NCI-H1092 treated with DMSO at 0.1 percent for 48 hours (cell line): Measurements from ENCODE around the gene SYCP2L.
"Not testable (repeated sequence)": the region's sequence is repeated elsewhere in the genome, so short reads cannot be mapped to it uniquely, and the experiment has no call there.

Source experiments
- DNase-seq: peaks from one replicate; lab custom pipeline; 2025; lab: John Stamatoyannopoulos, UW

The SYCP2L gene

GRCh38 chr6:10886691-10887502 is at the start of gene SYCP2L:
Gene SYCP2L (plus strand): TSS chr6:10887052. CDS start chr6:10887127, 75 bp downstream.
- DNase-seq = no peak

- no peak for DNase-seq
Measured at GRCh38 chr6:10837622-10837994, 49.2 kb upstream of the SYCP2L start.

DNA sequence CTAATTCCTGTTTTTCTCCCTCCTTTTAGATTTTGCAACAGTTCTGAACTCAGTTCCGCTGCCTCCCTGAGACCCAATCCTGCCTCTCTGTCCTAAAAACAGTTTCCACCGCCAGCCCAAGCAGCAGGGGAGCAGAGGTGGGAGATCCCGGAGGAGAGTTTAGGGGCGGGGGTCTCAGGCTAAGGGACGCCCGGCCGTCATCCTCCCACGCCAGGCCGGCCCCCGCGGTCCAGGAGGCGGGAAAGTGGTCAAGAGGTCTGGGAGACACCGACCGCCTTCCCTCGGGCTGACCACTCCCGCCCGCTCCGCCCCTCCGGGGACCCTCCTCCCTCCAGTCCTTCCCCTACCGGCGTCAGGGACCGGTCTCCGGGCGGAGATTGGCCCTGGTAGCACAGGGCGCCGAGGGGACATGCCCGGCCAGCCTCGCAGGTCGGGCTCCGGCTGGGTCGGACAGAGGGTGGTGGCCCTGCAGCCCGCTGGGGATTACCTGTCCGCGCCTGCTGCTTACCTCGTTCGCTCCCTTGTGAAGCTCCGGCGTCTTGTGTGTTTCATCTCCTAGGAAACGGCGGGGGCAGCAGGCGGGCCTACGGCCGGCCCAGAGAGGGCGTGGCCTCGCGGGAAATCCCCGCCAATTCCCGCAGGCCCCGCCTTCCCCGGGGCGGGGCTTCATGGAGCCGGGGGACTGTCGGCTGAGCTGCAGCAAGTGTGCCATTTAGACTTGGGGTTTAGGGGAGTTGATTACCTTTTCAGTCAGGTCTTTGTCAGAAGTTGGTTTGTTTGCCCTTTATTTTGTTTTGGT is 48.7 kb upstream of the SYCP2L start, which contains the start of gene MAK:
TSS of gene MAK (minus strand) at position 545 of the 799 bp plus-strand sequence. CDS start 7,891 bp downstream, outside the sequence.
- peak; percentile 65 for DNase-seq

DNA sequence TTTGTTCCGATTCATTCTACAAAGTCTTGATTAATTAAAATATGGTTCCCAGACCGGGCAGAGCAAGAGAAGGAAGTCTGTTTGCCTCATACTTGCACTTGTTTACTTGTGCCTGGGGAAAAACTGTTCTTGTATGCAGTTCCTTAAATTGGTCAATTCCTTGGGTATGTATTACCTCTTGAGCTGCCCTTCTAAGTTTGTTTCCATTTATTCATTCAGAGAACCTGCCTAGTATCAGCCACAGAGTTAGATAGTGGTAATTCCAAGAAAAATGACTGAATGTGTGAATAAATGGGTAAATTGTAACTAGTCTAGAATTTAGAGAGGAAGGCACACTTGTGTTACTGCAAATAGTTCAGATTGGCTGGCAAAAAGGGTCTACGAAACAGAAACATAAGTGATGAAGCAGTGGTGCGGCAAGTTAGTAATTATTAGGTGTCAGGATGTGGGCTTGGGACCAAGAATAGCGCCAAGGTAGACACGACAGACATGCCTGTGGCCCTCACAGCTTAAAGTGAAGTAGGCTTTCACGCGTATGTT is 48.0 kb upstream of the SYCP2L start:
- DNase-seq = no peak

- no peak for DNase-seq
Measured at GRCh38 chr6:10843554-10843953, 43.3 kb upstream of the SYCP2L start.

- DNase-seq = no peak
Measured at GRCh38 chr6:10847684-10848083, 39.2 kb upstream of the SYCP2L start.

DNA sequence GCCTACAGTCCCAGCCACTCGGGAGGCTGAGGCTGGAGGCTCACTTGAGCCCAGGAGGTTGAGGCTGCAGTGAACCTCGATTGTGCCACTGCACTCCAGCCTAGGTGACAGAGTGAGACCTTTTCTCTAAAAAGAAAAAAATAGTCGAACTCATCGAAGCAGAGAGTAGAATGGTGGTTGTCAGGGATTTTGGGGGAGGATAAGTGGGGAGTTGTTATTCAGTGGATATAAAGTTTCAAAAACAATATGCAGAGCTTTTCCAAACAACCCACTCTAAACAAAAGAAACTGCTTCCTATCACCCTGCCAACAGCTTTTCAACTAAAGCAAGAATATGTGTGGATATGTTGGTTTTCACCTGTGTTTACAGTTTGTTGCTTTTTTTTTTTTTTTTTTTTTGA is 37.0 kb upstream of the SYCP2L start:
- DNase-seq = no peak

DNA sequence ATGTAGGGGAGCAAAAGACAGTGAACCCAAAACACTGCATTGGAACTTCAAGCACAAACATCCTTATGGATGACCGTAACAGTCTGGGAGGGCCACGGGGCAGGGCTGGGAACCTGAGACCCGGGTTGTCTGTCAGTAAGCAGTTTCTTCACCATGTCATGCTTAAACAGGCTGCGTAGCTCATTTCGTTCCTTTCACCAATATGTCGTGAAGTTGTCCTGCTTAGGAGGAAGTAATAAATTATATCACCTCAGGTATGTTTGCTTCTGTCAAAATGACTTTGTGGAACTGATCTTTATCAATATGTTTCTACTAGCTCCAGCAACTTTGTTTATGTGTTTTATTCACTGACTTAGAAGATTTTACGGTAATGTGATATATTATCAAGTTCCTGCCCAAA is 36.1 kb upstream of the SYCP2L start:
- no peak for DNase-seq

DNA sequence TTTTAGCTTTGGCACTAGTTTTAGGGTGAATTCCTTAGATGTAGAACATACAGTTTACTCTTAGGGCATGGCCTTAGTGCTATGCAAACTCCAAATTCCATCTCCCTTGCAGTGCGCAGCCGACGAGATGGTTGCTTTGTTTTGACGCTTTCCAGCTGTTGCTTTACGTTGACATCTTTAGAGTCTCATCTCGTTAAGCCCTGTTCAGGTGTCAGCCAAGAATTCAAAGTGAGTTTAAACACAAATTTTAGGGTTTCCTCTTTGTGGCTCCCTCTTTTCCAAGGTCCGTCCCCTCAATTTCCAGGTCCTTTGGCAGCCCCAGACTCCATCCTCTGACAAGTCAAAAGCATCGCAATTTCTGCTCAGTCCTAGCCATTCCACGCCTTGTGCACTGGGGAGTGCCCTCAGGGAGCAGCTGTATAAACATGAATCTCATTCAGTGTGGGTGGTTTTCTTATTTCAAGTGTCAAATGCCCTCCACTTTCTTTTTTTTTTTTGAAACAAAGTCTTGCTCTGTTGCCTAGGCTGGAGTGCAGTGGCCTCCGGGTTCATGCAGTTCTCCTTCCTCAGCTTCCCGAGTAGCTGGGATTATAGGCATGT is 34.4 kb upstream of the SYCP2L start:
- DNase-seq = no peak

- not testable (repeated sequence) for DNase-seq
Measured at GRCh38 chr6:10853849-10854300, 33.0 kb upstream of the SYCP2L start.

DNA sequence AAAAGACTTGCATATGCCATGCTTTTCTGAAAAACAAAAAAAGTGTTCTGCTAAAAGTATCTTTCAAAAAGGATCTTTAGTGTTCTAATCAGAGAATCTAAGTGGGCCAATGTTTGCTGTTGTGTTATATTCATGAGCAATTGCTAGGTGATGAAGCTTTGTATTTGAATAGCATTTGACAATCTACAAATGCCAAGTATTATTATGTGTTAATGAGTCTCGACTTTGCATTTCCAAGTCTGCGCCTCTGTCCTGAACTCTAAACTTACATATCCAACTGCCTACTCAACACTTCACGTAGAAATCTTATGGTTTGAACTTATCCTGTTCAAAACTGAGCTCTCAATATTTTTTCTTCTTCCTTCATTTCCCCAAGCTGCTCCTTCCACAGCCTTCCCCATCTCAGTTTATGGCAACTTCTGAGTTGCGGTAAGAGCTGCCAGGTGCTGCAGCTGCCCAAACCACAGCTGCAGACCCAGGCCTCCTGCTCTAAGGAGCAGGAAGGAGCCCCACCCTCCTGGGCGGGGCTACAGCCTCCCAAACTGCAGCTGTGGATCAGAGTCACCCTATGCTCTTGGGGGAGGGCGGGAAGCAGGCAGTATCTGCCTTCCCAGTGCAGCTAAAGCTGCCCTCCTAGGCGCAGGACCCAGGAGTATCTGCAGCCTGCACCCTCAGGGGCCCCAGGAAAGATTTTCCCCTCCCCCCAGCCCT is 31.8 kb upstream of the SYCP2L start:
- no peak for DNase-seq

DNA sequence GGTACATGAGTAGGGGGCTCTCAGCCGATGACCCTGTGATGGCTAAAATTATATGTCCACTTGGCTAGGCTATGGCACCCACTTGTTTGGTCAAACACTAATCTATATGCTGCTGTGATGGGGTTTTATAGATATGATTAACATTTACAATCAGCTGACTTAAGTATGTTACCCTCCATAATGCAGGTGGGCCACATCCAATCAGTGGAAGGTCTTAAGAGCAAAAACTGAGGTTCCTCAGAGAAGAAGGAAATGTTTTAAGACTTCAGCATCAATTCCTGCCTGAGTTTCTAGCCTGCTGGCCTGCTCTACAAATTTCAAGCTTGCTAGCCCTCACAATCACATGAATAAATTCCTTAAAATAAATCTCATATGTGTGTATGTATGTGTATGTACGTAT is 29.6 kb upstream of the SYCP2L start:
- DNase-seq = no peak

GRCh38 chr6:10861086-10861485 is 25.8 kb upstream of the SYCP2L start:
- no peak for DNase-seq

DNA sequence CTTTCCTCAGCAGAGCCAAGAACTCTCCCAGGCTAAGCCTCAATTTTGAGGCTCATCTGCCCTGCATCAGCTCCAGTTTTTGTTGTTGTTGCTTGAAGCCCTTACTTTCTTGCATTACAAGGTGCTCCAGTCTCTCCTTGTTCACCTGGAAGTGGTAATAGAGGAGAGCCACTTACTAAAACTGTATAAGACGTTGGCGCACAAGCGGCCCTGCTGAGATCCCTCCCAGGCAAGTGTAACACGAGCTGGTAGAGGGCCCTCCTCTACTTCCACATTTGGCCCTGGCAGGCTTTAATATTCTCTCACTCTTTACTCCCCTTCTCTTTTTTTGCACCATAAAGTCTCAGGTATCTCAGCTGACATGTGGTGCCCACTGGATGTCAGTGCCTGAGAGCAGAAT is 24.5 kb upstream of the SYCP2L start:
- no peak for DNase-seq

GRCh38 chr6:10863031-10863430 is 23.8 kb upstream of the SYCP2L start:
- not testable (repeated sequence) for DNase-seq

- not testable (repeated sequence) for DNase-seq
Measured at GRCh38 chr6:10866709-10867108, 20.1 kb upstream of the SYCP2L start.

DNA sequence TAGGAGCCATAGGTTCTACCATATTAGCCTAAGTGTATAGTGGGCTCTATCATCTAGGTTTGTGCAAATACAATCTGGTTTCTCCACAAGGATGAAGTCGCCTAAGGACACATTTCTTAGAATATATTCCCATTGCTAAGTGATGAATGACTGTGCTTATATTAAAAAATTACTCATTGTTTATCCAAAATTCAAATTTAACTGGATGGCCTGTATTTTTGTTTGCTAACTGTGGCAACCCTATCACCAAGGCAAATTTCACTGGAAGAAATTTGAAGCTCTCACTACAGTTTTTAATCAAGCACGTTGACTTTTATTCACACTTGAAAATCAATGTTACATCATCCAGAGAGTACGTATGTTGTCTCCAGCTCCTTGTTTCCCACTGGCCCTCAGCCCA is 18.9 kb upstream of the SYCP2L start:
- no peak for DNase-seq

- DNase-seq = no peak
Measured at GRCh38 chr6:10873374-10873773, 13.5 kb upstream of the SYCP2L start.

DNA sequence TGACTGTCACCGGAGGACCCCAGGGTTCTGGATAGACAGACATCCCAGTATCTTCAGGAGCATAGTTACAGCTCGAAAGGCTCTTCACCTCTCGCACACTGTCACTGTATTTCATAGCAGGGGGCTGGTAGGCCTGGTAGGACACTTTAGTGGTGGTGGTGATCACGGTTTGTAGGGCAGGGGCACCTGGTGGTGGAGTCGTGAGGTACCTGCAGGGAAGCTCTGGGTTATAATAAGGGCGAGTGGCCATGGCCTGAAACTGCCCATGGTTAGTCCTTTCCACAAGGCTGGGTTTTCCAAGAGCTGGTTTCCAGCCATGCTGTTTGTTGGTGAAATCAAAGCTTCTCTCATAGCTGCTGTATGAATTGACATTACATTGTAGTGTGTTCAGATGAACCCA is 12.6 kb upstream of the SYCP2L start:
- DNase-seq = no peak

- DNase-seq = no peak
Measured at GRCh38 chr6:10875026-10875425, 11.8 kb upstream of the SYCP2L start.

DNA sequence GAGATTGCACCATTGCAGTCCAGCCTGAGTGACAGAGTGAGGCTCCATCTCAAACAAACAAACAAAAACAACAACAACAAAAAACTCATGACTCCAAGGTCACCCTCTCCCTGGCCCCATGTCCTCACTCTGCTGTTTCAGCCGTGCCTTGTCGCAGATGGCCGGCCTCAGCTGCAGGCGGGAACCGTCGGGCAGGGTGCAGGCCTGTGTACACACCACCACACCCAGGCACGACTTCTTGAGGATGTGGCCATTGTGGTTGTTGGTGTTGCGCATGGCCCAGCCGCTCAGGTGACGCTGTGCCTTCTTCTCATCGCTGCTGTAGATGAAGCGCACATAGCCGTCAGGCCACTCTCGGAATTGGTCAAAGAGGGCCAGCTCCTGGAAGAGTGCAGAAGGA is 9.8 kb upstream of the SYCP2L start:
- DNase-seq = no peak

DNA sequence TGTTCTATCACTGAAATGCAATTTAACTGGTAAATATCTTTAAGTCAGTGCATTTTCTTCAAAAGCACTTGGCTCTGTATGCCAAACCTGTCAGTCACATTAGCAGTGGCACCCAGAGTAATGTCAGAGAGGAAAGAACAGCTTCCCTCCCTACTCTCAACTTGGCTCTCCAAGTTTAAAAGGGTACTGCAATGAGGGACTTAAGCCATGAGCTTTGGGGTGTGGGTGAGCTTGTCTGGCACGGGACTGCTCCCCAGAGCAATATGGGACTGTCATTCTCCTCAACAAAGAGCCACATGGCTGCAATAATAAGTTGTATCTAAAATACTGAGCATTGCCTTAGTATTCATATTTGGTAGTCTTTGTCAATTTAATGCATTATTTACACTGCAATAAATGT is 9.0 kb upstream of the SYCP2L start:
- DNase-seq = no peak
